Measurements from ENCODE around the gene KPTN.

GRCh38 chr19:47490847-47491246, 6.8 kb upstream of the KPTN start:
- no peak for TF ChIP-seq CTCF (IDR thresholded peaks at IDR 0.05; ENCODE audit: poor library complexity)
- TF ChIP-seq EZH2 (IDR thresholded peaks at IDR 0.05; ENCODE audit: borderline replicate concordance): no peak

Data from hepatocyte (in vitro differentiated cells).